ENCODE results near the gene BRD1.

The BRD1 gene

DNA sequence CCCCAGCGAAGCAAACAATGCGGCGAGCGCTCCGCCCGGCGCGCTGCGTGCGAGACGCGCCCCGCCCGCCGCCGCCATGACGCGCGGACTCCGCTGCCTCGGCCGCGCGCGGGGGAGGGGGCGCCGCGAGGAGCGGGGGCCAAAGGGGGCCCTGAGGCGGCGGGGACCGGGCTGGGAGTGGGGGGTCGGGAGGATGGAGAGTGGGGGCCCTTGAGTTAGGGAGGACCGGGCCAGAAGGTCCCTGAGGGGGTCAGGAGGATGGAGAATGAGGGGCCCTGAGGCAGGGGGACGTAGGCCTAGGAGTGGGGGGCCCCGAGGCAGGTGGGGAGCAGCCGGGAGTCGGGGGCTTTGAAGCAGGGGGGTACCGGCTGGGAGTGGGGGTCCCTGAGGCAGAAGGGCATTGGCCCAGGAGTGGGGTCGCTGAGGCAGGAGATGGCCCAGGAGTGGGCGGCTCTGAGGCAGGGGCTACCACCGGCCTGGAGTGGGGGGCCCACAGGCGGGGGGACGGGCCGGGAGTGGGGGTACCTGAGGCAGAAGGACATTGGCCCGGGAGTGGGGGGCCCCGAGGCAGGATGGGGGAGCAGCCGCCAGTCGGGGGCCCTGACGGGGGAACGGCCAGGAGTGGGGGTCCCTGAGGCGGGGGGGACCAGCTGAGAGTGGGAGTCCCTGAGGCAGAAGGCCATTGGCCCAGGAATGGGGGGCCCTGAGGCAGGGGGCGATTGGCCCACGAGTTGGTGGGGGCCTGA, at the start of gene BRD1:
TSS of gene BRD1 (minus strand) at position 21 of the 746 bp plus-strand sequence. CDS start 3,556 bp downstream, outside the sequence.
- DNase-seq = peak; percentile 77

DNA sequence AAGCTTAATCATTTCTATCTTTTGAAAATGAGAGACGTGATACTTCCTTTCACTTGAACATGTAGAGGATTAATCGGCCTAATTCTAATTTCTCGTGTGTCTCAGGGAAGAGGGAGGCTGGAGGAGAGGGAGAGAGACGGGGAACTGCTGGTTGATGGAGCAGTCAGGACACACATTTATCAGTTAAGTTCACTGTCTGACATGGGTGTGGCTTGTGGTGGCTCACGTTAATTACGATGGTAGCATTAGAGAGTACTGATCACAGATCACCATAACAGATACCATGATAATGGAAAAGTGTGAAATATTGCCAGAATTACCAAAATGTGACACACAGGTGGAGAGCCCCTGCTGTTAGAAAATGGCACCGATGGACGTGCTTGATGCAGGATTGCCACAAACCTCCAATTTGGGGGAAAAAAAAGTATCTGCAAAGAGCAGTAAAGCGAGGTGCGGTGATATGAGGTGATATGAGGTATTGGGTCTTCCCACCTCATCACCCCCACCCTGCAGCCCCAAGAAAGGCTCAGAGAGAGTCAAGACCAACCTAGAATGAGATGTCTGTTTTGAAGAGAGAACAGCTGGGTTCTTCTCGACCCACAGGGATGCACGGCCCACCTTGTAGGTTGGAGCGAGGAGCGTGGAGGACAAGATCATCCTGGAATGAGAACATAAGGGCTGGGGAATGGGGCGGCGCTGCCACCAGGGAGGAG, 45.7 kb upstream of the BRD1 start:
- no peak for DNase-seq

DNA sequence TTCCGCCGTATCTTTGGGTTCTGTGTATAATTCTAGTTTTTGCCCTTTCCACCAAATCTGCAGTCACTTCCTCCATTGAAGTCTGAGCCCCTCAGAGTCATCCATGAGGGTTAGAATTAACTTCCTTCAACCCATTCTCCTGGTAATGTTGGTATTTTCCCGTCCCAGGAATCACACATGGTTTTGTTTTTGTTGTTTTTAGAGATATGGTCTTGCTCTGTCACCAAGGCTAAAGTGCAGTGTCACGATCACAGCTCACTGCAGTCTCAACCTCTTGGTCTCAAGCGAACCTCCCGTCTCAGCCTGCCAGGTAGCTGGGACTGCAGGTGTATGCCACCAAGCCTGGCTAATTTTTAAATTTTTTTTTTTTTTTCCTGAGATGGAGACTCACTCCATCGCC, 44.7 kb upstream of the BRD1 start:
- no peak for DNase-seq

DNA sequence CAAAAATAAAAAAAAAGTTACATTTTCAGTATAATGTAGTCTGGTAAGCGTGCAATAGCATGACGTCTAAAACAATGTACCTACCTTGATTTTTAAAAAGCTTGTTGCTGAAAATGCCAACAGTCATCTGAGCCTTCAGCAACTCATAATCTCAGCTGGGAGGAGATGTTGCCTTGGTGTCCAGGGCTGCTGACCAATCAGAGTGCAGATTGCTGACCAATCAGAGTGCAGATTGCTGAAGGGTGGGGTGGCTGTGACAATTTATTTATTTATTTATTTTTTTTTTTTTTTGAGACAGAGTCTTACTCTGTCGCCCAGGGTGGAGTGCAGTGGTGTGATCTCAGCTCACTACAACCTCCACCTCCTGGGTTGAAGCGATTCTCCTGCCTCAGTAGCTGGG, 43.8 kb upstream of the BRD1 start:
- no peak for DNase-seq

DNA sequence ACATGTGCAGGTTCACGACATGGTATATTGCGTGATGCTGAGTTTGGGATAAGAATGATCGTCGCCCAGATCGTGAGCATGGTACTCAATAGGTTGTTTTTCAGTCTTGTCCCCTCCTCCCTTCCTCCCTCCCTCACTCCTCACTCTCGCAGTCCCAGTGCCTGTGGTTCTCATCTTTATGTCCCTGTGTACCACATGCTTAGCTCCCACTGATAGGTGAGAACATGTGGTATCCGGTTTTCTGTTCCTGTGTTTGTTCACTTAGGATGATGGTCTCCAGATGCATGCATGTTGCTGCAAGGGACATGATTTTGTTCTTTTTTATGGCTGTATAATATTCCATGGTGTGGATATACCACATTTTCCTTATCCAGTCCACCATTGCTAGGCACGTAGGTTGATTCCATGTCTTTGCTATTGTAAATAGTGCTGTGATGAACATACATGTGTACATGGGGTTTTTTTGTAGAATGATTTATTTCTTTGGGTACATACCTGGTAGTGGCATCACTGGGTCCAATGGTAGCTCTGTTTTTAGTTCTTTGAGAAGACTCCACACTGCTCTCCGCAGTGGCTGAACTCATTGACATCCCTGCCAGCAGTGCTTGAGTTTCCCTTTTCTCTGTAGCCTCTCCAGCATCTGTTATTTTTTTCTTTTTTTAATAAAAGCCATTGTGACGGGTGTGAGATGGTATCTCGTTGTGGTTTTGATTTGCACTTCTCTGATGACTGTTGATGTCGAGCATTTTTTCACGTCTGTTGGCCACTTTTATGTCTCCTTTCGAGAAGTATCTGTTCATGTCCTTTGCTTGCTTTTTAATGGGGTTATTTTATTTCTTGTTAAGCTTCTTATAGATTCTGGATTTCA, 42.4 kb upstream of the BRD1 start:
- DNase-seq = peak; percentile 22

DNA sequence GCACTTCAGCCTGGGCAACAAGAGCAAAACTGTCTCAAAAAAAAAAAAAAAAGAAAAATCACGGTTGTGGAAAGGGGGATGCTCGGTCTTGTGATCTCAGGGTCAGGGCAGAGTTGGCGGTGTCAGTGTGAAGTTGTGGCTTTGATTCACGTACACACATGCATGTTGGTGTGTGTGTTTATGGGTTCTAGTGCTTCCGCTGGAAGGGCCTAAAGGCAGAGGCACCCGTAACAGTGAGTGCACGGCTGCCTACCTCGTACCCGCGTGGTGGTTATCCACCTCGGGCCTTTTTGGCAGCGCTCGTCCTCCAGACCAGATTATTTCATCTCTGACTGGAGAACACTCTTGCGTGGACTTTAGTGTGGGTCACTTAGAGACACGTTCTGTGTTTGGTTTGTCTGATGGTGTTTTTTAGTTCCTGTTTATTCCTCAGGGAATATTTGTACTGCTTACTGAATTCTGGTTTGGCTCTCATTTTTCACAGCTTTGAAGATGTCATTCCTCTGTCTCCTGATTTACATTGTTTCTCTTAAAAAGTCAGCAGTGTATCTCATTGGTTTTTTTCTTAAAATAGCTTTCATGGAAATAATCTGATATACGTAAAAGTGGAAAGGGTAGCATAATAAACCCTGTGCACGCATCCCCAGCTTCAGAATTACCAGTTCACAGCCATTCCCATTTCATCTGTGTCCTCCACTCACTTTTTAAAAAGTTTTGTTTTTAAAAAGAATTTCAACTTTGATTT, 41.6 kb upstream of the BRD1 start:
- no peak for DNase-seq

DNA sequence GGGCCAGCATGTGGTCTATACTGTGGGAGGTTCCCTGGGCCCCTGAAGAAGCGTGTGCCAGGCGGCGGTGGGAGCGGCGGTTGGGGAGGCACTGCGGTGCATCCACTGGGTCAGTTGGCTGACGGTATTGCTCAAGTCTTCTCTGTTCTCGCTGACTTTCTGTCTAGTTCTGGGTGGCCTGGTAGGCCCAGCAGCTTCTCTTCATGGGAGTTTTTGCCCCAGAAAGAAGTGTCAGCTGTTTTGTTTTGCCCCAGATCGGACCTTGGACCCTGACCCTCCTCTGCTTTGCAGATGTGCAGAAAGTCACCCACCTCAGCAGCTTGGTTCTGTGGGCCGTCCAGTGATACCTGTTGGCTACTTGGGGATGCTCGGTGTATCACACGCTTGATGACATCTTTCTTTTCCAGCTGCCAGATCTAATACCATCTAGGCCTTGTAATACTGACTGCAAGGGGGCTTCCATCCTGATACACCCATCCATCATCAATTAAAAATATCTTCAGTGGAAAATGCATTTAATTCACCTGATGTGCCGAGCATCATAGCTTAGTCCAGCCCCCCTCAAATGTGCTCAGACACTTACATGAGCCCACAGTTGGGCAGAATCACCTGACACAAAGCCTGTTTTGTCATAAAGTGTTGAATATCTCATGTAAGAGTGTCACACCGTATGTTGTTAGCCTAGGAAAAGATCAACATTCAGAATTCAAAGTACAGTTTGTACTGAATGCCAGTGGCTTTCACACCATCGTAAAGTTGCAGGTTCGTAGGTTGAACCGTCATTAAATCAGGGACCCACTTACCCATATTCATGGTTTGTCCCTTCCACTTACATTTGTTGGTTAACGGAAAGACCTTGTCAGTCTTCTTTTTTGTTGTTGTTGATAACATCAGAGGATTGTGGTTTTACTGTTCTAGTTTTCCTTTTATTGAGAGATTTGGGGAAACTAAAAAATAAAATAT, 39.9 kb upstream of the BRD1 start:
- no peak for DNase-seq

DNA sequence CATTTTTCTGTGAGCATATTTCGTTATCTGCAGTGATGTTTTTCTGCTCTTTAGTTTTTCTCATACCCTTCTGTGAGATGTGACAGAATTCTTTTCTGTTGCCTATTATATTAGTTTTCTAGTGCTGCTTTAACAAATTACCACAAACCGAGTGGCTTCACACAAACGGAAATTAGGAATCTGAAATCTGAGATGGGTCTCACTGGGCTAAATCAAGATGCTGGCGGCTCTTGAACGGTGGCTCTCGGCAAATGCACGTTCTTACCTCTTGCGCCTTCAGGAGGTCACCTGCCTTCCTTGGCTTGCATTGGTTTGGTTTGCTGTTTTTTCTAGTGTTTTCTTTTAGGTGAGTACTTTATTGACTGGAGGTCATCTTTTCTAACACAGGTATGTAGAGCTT, 39.0 kb upstream of the BRD1 start:
- DNase-seq = no peak

DNA sequence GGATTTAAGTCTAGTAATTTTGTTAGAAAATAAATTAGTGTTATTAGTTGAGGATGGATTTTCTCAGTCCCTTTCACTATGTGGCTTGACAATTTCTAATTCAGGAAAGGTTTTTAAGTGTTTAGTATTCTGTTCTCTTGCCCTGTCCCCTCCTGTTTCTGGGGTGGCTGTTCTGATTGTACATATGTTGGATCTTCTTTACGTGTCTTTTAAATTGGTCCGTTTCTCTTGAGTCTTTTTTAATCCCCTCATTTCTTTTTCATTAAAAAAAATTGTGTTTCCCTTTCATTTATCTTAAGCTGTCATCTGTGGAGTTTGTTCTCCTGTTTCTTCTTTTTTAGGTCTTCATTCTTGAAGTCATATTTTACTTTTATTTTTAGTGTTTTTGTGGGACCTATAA, 38.5 kb upstream of the BRD1 start:
- no peak for DNase-seq

DNA sequence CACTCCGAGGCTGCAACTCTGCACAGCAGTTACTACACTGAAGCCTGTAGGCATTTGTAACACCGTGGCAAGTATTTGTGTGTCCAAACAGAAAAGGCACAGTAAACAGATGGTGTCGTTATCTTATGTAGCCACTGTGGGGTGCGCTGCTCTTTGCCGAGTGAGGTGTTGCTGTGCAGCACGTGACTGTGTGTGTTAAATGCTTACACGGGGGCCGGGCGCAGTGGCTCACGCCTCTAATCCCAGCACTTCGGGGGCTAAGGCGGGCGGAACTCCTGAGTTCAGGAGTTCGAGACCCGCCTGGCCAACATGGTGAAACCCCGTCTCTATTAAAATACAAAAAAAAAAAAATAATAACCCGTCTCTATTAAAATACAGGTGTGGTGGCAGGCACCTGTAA, 37.5 kb upstream of the BRD1 start:
- no peak for DNase-seq

DNA sequence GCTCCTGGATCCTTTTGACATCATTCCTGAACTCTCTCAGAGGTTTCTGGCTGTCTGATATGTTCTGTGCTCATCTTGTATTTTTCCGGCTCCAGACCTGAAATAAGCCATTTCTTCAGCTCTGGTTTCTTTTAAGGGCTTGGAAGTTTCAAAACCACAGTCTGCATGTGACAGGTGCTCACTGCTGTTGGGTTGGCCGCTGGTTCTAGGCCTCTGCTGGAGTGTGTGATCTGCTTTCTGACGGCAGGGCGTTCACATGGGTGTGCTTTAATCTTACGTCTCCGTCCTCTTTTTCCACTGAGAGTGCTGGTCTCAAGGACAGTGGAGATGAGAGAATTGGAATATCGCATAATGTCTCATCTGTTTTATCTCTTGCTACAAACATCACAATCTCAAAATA, 36.3 kb upstream of the BRD1 start:
- DNase-seq = no peak

DNA sequence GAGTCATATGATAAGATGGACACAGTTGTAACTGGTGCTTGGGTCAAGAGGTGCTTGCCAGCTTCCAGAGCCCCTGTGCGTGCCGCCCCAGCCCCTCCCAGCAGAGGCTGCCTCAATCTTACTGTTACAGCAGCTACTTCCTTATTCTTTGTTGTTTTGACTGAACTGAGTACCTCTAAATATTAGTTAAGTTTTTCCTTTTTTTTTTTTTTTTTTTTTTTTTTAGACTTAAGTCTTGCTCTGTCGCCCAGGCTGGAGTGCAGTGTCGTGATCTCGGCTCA, 34.8 kb upstream of the BRD1 start:
- no peak for DNase-seq

DNA sequence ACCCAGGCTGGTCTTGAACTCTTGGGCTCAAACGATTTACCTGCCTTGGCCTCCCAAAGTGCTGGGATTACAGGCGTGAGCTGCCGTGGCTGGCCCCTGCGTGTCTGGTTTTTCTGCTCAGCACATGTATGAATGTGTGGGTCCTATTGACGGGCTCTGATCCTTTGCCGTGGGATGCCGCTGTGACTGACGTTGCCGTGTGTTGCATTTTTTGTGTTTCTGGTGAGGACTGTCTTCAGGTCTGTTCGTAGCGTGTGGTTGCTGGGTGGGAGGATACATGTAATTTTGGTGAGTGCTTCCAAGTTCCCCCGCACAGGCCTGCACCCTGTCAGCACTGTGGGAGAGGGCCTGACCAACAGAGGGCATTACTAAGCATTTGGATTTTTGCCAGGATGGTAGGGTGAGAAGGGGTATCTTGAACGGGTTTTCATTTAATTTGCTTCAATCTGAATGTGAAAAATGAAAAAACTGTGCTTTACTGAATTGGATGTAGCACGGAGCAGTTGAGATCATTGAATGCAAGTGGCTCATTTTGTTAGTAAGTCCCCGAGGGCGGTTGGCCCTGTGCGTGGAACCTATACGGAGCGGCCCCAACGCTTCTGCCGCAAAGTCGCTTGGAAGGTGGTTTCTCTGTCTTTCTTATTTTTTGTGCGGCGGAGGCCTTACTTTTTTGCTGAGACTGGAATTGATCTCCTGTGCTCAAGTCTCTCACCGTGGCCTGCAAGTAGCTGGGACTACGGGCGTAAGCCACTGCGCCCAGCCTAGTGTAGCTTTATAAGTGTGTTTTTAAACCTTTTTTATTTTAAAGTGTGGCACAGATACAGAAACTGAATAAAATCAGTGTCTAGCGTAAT, 34.2 kb upstream of the BRD1 start:
- no peak for DNase-seq

DNA sequence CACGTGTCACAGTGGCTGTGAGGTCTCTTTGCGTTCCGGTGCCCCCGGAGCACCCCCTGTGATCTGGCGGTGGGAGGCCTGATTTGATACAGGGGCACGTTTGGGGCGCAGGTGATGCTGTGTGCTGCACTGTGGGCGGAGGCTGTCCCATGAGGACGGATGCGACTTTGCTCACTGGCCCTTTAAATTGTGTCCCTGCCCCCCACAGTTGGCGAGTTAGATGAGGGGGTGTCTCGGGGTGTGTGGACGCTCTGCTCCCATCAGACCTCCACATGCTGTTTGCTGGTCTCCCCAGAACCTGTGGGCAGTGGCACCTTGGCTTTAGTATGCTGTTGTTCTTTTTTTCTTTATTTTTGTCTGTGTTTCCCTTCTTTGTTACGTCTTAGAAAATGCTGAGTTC, 31.2 kb upstream of the BRD1 start:
- no peak for DNase-seq

DNA sequence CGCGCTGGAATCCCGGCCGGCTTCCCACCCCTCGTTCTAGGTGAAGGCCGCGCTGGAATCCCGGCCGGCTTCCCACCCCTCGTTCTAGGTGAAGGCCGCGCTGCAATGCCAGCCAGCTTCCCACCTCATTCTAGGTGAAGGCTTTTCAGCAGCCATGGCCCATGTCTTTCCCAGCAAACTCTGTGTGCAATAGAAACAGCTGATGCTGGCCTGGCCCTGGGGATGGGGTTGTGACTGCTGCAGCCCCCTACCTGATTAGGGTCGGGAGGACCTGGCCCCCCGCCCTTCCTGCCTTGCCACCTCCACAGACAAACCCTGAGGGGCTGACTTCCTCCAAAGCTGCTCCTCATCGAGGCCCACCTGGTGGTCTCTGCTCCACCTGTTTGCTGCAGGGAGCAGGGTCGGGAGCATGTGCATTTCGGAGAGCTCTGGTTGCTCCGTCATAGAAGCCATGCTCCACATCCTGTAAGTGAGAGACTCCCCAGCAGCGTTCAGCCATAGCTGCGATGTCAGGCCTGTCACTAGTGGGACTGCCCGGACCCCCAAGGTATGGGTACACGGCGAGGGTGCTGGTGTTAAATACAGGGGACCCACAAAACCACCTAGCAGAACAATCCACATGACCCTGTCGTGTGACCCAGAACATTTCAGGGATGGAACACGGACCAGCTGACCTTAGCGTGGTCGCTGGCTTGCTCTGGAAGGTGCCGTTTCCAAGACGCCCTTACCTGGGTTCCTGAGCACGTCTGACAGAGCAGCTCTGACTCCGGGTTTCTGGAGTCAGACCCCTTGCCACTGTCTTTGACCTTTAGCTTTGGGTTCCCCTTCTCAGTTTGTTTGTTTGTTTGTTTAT, 29.3 kb upstream of the BRD1 start:
- no peak for DNase-seq

DNA sequence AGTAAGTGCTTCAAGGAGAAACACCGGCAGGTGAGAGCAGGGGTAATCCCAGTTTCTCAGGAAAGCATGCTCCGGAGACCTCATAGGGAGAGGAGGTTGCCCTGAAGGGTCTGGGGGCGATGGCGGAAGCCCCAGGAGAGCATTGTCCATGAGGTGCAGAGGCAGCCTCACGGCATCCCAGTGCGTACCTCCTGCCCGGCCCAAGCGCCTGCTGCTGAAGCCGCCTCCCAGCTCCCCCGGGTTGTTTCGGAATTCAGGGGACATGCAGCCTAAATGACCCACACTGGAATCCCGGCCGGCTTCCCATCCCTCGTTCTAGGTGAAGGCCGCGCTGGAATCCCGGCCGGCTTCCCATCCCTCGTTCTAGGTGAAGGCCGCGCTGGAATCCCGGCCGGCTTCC, 28.7 kb upstream of the BRD1 start:
- no peak for DNase-seq

DNA sequence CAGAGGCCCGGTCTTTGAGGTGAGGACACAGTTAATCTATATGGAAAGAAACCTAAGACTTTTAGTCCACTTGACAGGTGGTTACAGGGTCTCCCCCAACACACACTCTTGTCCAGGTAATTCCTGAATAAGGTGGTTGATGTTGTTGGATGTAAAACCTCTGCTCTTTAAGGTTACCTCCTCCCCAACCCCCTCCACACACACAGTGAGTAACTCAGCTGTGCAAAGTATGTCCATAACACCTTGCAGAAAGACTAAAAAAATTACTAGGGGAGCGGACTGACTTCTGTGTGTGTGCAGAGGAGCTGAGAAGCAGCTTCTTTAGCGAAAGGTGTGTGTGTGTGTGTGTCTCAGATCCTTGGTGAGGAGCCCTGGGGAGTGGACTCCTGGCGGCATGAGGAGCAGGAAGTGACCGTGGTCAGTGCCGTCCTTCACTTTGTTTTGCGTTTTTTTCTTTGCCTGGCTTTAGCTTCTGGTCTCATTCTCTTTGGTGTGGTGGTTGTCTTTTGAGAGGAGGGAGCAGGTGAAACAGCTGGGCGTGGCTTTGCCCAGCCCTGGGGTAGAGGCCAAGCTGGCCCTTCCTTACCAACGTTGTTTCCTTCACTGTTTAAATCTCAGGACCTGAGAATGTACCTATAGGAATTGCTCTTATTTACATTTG, 27.7 kb upstream of the BRD1 start:
- peak; percentile 28 for DNase-seq

DNA sequence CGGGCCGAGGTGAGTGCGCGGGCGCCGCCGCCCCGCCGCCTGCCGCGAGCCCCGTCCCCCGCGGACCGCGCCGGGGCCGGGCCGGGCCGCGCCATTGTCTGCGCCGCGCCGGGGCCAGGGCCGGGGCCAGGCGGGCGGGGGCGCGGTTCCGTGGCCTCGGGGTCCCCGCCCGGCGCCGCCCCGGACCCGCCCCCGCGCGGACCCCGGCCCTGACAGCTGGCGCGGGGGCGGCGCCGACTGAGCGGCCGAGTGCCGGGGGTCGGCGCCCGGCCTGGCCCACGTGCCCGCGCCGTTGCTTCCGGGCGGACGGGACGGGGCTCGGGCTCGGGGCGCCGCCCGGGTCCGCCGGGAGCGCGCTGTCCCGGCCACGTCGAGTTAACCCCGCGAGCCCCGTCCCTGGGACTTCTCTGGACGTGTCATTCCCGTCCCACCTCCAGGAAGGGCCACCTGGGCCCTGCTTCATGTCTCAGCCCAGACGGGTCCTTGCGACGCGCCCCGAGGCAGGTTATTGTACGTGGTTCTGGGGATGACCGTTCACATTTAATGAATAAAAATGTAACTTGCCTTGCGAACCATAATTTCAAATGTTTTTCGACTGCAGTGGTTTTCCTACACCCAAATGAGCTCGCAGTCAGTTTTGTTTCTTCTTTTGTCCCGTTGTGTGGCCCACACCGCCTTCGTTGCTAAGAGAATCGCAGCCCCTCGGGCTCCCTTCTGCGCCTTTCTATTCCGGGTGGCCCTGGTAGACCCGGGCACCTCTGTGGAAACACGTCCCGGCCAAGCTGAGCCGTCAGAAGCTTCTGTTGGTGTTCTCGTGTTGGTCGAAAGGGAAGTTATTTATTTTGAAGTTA, 26.5 kb upstream of the BRD1 start:
- peak; percentile 33 for DNase-seq

All from CD4-positive, alpha-beta T cell treated with Interleukin-17A for 4 hours (primary cell).